GM12873 (cell line): ENCODE results near the gene REX1BD.

Experiments
- TF ChIP-seq, protein P1 (sequence below): IDR thresholded peaks from 2 replicates; pipeline ENCODE4 v1.5.1; 2012; ENCODE audit warnings: low read depth, mild to moderate bottlenecking, moderate library complexity, low read length, control low read depth; ENCODE audit not compliant: insufficient read depth; ENCODE audit errors: missing control alignments

The REX1BD gene

DNA sequence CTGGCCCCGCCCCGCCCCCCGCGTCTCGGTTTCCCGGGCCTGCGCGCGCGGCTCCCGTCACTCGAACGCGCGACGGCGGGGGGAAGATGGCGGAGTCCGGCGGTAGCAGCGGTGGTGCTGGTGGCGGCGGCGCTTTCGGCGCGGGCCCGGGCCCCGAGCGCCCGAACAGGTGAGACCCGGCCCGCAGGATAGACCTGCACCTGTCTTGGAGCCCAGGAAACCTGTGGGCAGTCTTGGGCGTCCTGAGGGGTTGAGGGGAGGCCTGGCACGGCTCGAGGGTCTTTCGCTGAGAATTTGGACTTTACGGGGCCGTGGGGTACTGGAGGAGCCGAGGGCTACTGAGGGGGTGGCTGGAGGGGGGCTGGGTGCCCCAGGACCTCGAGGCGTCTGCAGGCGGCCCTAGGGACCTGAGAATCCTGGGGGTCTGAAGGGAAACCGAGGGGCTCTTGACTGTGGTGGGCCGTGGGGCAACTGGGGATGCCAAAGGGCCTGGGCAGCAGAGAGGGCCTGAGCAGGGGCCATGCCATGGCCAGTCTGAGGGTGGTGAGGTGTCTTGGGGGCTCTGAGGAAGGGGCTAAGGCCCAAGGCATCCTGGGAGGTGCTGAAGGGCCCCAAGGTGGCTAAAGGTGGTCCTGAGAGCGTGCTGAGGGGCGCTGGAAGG is 48.5 kb downstream of the REX1BD start, which contains the start of gene KLHL26:
KLHL26 (plus strand) TSS at position 60 of the 661 bp plus-strand sequence; CDS start at position 87, 27 bp downstream.
- TF ChIP-seq, protein P1, sequence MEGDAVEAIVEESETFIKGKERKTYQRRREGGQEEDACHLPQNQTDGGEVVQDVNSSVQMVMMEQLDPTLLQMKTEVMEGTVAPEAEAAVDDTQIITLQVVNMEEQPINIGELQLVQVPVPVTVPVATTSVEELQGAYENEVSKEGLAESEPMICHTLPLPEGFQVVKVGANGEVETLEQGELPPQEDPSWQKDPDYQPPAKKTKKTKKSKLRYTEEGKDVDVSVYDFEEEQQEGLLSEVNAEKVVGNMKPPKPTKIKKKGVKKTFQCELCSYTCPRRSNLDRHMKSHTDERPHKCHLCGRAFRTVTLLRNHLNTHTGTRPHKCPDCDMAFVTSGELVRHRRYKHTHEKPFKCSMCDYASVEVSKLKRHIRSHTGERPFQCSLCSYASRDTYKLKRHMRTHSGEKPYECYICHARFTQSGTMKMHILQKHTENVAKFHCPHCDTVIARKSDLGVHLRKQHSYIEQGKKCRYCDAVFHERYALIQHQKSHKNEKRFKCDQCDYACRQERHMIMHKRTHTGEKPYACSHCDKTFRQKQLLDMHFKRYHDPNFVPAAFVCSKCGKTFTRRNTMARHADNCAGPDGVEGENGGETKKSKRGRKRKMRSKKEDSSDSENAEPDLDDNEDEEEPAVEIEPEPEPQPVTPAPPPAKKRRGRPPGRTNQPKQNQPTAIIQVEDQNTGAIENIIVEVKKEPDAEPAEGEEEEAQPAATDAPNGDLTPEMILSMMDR: no peak

GRCh38 chr19:18637673-18638630 is 49.4 kb downstream of the REX1BD start:
- TF ChIP-seq, protein P1: no peak

DNA sequence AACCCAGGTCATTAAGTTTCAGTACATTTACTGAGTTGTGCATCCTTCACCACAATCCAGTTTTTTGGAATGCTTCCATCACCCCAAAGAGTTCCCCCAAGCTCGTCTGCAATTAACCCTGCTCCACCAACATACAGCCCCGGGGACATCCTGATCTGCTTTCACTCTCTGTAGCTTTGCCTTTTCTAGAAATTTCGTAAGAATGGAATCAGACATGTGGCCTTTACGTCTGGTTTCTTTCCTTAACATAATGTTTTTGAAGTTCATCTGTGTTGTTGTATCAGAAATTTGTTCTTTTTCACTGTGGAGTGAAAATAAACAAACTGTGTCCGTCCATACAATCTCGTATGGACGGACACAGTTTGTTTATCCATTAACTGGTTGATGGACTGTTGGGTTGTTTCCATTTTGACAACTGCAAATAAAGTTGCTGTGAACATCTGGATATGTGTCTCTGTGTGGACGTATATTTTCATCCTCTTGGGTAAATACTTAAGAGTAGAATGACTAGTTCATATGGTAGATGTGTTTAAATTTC is 51.2 kb downstream of the REX1BD start:
- TF ChIP-seq, protein P1: no peak
